Activated naive CD8-positive, alpha-beta T cell treated with anti-CD3 and anti-CD28 coated beads, Interleukin-2, amount 10 ng/mL, durations not matched to agents 7 days and 5 days (primary cell): ENCODE measurements around the gene CELF3. TPM values are rescaled to one million over a fixed set of nuclear protein-coding genes. Genes with fewer than 3 reads are reported as not detected.

Experiments used
- ATAC-seq: fragments of 150-1000 bp; cut with Tn5 transposase; one replicate; pipeline ENCODE4 v1.10.0; 2021; ENCODE audit warnings: low read depth, moderate library complexity
- POLR2A ChIA-PET: fragments of 350-600 bp; sonication (Branson Sonifier 250); formaldehyde crosslinking; loops from one replicate; lab custom pipeline; 2021; ENCODE audit warnings: antibody characterized with exemption; lab: Charles Lee
- DNase-seq: peaks from one replicate; pipeline ENCODE4 v3.0.0; 2021
- H3K27ac Mint-ChIP-seq: one replicate; pipeline ENCODE4 v1.8.0; 2022; ENCODE audit warnings: mild to moderate bottlenecking, mixed read lengths
- H3K27me3 Mint-ChIP-seq: one replicate; pipeline ENCODE4 v1.8.0; 2022; ENCODE audit warnings: mild to moderate bottlenecking, moderate library complexity, mixed read lengths
- H3K36me3 Mint-ChIP-seq: one replicate; pipeline ENCODE4 v1.8.0; 2021; ENCODE audit warnings: mild to moderate bottlenecking, mixed read lengths
- H3K4me1 Mint-ChIP-seq: one replicate; pipeline ENCODE4 v1.8.0; 2021; ENCODE audit warnings: mixed read lengths
- H3K4me3 Mint-ChIP-seq: one replicate; pipeline ENCODE4 v1.8.0; 2022; ENCODE audit warnings: mild to moderate bottlenecking, moderate library complexity, mixed read lengths
- H3K9me3 Mint-ChIP-seq: one replicate; pipeline ENCODE4 v1.8.0; 2021; ENCODE audit warnings: mixed read lengths
- total RNA-seq, 2 experiments: library from RNA; stranded (reverse); gene quantifications; one replicate each; pipeline ENCODE4 v1.2.3, GENCODE V29; 2021

The CELF3 gene
- total RNA-seq, 2 experiments from 2014 or later = not detected

DNA sequence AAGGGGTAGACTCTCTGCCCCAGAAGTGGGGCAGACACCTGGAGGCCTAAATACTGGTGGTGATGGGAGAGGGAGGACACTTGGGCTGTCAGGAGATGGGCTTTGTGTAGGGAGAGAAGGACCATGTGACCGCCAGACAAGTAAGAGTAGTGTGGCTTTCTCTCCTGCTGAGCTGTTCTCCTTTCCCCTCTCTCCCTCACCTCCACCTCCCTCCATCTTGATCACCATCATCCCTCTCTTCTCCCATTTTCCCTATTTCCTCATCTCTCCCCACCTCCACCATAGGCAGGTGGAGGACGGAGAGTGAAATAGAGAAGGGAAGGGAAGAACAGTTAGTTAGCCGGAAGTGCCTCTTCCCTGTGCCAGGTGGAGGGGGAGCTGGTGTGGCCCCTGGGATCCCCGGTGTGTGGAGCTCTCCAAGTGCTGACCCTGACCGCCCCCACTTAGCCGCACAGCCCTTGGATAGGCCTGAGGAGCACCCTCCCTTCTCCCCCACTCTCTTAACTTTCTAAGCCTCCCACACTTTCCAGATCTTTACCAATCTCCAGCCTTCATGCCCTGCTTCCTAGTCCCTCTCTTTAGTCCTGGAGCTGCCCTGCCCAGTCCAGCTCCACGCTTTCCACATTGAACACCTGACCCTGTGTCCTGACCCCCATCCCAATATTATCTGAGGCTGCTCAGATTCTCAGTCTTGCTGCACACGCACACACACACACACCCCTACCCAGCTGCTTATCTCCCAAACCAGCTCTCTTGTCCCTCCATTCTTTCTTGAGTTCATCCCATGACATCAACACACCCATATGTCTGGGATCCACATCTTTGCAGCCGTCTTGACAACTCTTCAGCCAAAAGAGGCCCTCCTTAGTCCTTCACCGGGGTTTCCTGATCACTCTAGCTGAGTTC lies 1.5 kb downstream of the CELF3 start:
- H3K4me1 Mint-ChIP-seq = peaks cover 5% of the 10 kb centered on the region
- no peak for ATAC-seq
- no peak for DNase-seq
- no peak overlapping the region for H3K4me3 Mint-ChIP-seq
- POLR2A ChIA-PET = no interaction called here
- H3K36me3 Mint-ChIP-seq = peaks cover 3% of the 10 kb centered on the region
- H3K9me3 Mint-ChIP-seq = no peaks in the 10 kb centered on the region
- H3K27ac Mint-ChIP-seq = peak overlapping the region; percentile 7
- H3K27me3 Mint-ChIP-seq = peaks cover 53% of the 10 kb centered on the region

DNA sequence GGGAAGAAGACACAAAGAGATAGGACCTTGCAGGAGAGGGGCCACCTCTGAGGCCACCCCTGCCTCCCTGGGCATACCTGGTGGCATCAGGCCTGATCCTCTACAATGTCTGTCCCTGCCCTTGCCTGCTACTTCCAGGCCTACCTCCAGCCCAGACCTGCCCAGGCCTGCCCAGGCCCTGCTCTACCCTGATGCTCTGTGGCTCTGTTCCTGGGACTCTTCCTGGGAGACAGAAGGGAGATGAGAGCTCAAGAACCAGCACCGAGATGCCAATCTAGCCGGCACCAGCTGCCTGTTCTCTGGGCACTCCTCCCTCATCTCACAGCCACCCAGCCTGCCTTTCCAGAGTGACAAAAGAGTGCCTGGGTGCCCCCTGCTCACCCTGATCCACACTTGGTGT lies 2.7 kb downstream of the CELF3 start:
- no peak overlapping the region for H3K27ac Mint-ChIP-seq
- H3K27me3 Mint-ChIP-seq = peaks cover 42% of the 10 kb centered on the region
- POLR2A ChIA-PET = no interaction called here
- H3K9me3 Mint-ChIP-seq = no peaks in the 10 kb centered on the region
- no peak overlapping the region for H3K4me3 Mint-ChIP-seq
- peaks cover 5% of the 10 kb centered on the region for H3K4me1 Mint-ChIP-seq
- ATAC-seq (no peak), DNase-seq (no peak)
- peaks cover 3% of the 10 kb centered on the region for H3K36me3 Mint-ChIP-seq

DNA sequence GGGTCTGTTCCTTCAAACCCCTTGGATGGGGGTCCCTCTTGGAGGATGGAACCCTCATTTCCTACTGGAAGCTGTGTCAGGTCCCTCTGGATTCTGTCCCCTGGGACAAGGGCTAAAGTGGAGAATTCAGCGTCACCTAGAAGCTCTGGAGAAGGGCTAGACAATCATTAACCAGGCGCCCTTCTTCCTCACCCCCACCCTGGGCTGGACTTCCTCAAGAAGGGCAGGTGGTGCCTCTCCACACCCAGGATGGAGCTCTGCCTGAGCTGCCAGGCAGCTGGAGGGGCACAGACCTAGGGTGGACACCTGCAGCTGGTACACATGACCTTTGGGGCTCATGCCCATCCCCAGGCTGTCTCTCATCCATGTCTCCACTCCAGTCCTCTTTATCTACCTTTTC lies 3.6 kb downstream of the CELF3 start:
- H3K9me3 Mint-ChIP-seq = no peaks in the 10 kb centered on the region
- H3K27ac Mint-ChIP-seq = no peak overlapping the region
- H3K4me1 Mint-ChIP-seq = peaks cover 5% of the 10 kb centered on the region
- DNase-seq (no peak), ATAC-seq (no peak)
- H3K4me3 Mint-ChIP-seq = no peak overlapping the region
- POLR2A ChIA-PET = no interaction called here
- H3K36me3 Mint-ChIP-seq = peaks cover 3% of the 10 kb centered on the region
- peaks cover 35% of the 10 kb centered on the region for H3K27me3 Mint-ChIP-seq

DNA sequence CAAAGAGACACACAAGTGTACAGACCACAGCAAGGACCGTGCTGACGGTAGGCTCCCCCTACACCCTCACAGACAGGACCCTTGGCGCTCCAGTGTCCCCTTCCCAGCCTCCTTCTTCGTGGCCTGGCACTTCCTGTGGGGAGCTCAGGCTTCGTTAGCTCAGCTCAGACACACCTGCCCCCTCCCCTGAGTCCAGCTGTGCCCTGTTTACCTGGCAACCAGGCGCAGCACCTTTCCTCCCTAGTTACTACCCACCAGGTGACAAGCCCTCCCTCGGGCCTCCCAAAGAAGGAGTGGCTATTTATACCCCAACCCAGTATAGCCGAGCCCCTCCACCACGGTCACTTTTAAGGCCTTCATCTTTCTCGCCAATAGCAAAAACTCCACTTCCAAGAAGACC lies 4.7 kb downstream of the CELF3 start:
- H3K27me3 Mint-ChIP-seq = peaks cover 25% of the 10 kb centered on the region
- POLR2A ChIA-PET = interaction anchor here (0.6 kb wide), 1 partner anchor 407 kb away, joined by 3 read pairs; no protein-coding TSS in a partner anchor
- DNase-seq (no peak), ATAC-seq (no peak)
- no peak overlapping the region for H3K4me3 Mint-ChIP-seq
- no peaks in the 10 kb centered on the region for H3K9me3 Mint-ChIP-seq
- H3K36me3 Mint-ChIP-seq = peaks cover under 1% of the 10 kb centered on the region
- H3K27ac Mint-ChIP-seq = no peak overlapping the region
- peaks cover 2% of the 10 kb centered on the region for H3K4me1 Mint-ChIP-seq

DNA sequence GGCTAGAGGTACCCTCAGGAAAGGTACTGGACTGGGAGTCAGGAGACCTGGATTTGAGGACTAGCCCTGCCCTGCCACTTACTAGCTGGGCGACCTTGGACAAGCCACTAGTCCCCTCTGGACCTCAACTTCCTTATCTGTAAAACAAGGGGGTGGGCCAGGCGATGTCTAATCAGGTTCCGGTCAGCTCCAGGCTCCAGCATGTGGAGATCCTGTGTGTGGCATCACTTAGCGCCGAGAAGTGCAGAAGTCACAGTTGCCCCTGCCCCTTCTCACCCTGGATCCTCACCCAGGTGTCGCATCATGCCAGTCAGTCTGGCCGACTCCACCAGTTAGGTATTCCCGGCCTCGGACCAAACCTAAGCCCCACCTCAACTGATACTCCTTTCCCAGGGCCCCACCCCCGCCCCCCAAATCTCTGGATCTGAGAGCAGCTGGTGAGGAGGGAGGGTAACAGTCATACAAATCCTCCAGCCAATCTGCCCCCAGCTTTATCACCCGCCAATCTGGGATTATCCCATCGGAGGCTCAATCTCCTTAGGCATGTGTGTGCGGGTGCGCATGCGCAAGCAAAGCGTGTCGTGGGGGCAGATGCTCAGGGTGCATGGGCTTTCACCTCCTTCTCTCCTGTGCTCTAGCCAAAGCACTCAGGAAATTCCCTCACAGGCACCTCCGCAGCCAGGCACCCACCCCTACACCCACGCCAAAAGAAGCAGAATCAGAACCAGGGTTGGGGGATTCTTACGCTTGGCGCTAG lies 5.4 kb downstream of the CELF3 start:
- peaks cover 20% of the 10 kb centered on the region for H3K27me3 Mint-ChIP-seq
- POLR2A ChIA-PET = interaction anchor here (0.5 kb wide), 1 partner anchor 24 kb away, joined by 3 read pairs; no protein-coding TSS in a partner anchor
- H3K4me1 Mint-ChIP-seq = peaks cover 3% of the 10 kb centered on the region
- no peak for ATAC-seq
- no peak for DNase-seq
- no peaks in the 10 kb centered on the region for H3K9me3 Mint-ChIP-seq
- no peaks in the 10 kb centered on the region for H3K36me3 Mint-ChIP-seq
- H3K4me3 Mint-ChIP-seq = no peak overlapping the region
- H3K27ac Mint-ChIP-seq = no peak overlapping the region

DNA sequence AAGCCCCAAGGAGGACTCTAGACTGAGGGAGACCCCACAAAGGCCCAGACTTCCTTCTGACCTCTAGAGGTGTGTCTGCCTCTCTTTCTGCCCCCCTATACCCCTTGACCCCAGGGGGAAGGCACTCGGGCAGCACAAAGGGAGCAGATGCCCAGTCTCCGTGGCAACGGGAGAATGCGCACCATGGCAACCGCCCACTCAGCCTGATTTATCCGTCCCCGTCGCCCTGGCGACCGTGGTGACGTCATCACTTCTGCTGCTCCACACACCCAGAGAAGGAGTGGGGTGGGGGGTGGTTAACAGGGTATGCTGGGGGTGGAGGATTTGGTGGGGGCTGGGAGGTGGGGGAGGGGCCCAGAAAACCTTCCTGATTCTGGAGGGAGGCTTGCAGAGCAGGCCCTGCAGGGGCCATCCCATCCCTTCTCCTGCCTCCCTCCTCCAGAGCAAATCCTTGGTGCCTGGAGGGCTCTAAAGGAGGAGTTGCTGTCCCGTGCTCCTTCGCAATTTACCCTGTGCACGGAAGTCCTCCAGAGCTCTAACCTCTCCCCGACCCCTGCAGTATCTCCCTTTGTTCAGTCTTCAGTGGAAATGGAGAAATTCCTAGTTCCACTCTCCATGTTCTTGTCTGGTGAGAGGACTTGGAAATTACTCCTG lies 6.3 kb downstream of the CELF3 start:
- no peak overlapping the region for H3K27ac Mint-ChIP-seq
- POLR2A ChIA-PET = interaction anchor here (0.5 kb wide), 1 partner anchor 25 kb away, joined by 3 read pairs; no protein-coding TSS in a partner anchor
- ATAC-seq (no peak), DNase-seq (no peak)
- peaks cover 3% of the 10 kb centered on the region for H3K4me1 Mint-ChIP-seq
- H3K27me3 Mint-ChIP-seq = peaks cover 14% of the 10 kb centered on the region
- no peaks in the 10 kb centered on the region for H3K9me3 Mint-ChIP-seq
- H3K36me3 Mint-ChIP-seq = no peaks in the 10 kb centered on the region
- no peak overlapping the region for H3K4me3 Mint-ChIP-seq

DNA sequence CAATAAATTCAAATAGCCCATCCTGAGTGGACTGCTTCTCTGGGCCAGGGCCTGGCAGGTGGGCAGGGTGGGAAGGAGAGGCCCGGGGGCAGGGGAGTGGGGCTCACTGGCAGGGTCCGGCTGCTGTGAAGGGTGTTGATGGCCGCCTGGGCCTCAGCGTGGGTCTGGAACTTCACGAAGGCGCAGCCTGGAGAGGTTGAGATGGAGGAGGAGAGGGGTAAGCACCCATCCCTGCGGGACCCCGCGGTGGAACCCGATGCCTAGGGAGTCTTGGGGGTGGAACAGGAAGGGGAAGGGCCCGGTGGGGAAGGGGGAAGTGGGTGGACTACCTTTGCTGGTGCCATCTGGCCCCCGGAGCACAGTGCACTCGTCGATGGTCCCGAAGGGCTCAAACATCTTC lies 7.7 kb downstream of the CELF3 start:
- DNase-seq = no peak
- Mint-ChIP-seq H3K4me1 (peaks cover 3% of the 10 kb centered on the region), H3K4me3 (no peak overlapping the region), H3K9me3 (no peaks in the 10 kb centered on the region), H3K27ac (no peak overlapping the region), H3K27me3 (peaks cover 7% of the 10 kb centered on the region), H3K36me3 (no peaks in the 10 kb centered on the region)
- ATAC-seq = no peak
- POLR2A ChIA-PET = no interaction called here

DNA sequence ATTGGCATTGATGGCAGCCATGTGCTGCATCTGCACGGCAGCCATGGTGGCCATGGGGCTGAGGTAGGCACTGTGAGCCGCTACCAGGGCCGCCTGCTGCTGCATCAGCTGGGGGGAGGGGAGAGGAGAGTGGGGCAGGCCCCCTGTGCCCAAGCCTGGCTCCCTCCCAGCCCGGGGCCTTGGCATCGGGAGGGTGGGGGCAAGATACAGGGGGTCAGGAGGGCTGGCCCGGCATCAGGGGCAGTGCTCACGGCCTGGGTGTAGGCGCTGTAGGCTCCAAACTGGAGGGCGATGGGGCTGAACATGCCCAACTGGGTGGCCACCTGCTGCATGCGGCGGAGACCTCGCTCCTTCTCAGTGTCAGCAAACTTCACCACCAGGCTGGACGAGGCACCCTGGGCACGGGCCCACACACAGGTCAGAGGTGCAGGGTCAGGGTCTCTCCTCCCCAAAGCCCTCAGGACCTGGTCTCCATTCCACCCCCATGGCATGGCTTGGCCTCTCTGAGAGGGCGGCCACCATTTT lies 9.0 kb downstream of the CELF3 start:
- no peak for ATAC-seq
- H3K4me3 Mint-ChIP-seq = no peak overlapping the region
- POLR2A ChIA-PET = no interaction called here

DNA sequence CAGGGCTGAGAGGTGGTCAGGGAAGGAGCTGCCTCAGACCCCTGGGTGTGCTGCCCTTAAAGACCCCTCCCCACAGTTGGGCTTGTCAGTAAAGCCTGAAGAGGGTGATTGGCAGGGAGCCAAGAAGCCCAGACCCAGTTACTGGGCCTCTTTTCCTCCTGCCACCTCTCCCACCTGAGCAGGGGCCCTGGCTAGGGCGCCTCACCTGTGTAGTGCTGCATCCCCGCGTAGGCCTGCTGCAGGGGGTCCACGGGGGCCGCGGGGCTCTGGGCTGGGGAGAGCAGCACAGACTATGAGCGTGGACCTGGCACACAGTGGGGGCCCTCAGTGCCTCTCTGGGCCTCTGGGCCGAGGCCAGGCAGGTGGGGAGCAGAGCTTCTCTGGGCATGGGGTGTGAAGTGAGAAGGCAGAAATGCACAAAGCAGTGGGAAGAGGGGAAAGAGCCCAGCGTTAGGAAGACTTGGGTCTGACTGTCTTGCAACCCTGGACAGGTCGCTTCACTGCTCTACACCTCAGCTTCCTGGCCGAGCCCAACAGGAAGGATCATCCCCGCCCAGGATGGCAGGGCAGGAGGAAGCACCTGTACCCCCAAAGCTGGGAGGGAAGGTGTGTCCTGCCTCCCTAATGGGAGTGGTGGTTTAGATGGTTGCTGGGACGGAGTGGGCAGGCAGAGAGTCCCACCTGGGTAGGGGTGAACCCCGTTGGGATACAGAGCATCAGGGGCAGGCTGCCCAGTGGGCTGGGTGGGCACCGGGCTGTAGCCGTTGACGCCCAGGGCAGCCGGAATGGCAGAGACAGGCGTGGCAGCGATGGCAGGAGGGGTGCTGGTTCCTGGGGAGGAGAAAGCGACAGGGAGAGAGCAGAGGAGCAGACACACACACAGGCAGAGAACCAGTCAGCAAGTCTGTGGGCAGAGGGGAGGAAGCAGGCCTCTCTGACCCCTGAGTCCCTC lies 9.9 kb downstream of the CELF3 start:
- H3K4me1 Mint-ChIP-seq = peaks cover 7% of the 10 kb centered on the region
- POLR2A ChIA-PET = interaction anchor here (0.6 kb wide), 1 partner anchor 26 kb away, joined by 3 read pairs; no protein-coding TSS in a partner anchor

More for the DNA sequence above, 9.0 kb downstream of the CELF3 start:
- no peaks in the 10 kb centered on the region for H3K9me3 Mint-ChIP-seq
- no peak for DNase-seq
- peaks cover 4% of the 10 kb centered on the region for H3K27me3 Mint-ChIP-seq
- no peaks in the 10 kb centered on the region for H3K36me3 Mint-ChIP-seq
- H3K27ac Mint-ChIP-seq = no peak overlapping the region
- H3K4me1 Mint-ChIP-seq = peaks cover 7% of the 10 kb centered on the region

DNA sequence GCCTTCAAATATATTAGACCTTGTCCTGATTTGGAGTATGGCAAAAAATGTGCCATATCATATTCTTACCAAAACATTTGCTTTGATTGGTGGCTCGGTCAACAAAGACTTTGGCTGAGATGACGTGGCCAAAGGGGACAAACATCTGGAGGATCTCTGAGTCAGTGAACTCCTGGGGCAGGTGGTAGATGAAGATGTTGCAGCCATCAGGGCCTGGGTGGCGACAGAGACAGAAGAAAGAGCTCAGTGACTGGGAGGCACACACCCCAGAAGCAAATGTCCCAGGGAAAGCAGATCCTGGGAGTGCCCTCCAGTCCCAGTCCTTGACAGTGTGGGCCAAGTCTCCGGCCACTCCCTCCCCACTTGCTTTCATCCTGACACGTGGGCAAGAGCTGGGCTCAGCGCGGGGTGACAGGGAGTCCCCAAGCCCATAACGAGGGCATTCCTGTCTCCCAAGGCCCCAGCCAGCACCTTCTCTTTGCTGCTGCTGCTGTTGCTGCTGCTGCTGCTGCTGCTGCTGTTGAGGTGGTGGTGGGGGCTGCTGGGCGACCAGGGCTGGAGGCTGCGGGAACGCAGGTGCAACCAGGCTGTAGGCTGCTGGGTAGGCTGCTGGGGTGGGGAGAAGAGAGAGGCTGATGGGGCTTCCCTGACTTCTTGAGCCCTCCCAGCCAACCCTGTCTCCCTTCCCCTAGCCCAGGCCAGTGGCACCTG lies 10.7 kb downstream of the CELF3 start:
- Mint-ChIP-seq H3K27me3 (peaks cover 4% of the 10 kb centered on the region), H3K4me1 (peaks cover 7% of the 10 kb centered on the region), H3K27ac (no peak overlapping the region), H3K36me3 (peaks cover 2% of the 10 kb centered on the region), H3K9me3 (no peaks in the 10 kb centered on the region), H3K4me3 (no peak overlapping the region)
- ATAC-seq = no peak
- POLR2A ChIA-PET = no interaction called here
- no peak for DNase-seq

More for the DNA sequence above, 9.9 kb downstream of the CELF3 start:
- H3K4me3 Mint-ChIP-seq = no peak overlapping the region
- H3K36me3 Mint-ChIP-seq = no peaks in the 10 kb centered on the region
- H3K9me3 Mint-ChIP-seq = no peaks in the 10 kb centered on the region
- no peak for ATAC-seq
- H3K27me3 Mint-ChIP-seq = peaks cover 4% of the 10 kb centered on the region
- H3K27ac Mint-ChIP-seq = peak overlapping the region; percentile 38
- DNase-seq = no peak

DNA sequence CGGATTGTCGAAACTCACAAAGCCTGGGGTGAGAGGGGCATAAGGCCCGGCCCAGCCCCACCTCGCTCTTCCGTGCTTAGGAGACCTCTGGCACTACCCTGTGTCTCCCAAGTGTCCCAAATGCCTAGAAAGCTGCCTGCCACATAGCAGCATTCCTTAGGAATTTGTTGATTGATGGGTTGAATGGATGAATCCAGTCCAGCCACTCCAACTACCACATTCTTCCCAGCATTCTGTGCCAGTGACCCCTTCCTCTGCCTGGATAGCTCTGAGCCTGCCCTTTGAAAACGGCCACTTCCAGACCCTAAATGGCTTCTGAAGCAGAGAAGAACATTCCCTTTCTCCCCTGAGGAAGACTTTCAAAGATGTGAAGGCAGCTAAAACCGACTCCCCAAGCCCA lies 11.5 kb downstream of the CELF3 start:
- Mint-ChIP-seq H3K27ac (no peak overlapping the region), H3K4me3 (no peak overlapping the region), H3K9me3 (no peaks in the 10 kb centered on the region), H3K4me1 (peaks cover 7% of the 10 kb centered on the region), H3K36me3 (peaks cover 4% of the 10 kb centered on the region), H3K27me3 (peaks cover 4% of the 10 kb centered on the region)
- DNase-seq (no peak), ATAC-seq (no peak)
- POLR2A ChIA-PET = no interaction called here

DNA sequence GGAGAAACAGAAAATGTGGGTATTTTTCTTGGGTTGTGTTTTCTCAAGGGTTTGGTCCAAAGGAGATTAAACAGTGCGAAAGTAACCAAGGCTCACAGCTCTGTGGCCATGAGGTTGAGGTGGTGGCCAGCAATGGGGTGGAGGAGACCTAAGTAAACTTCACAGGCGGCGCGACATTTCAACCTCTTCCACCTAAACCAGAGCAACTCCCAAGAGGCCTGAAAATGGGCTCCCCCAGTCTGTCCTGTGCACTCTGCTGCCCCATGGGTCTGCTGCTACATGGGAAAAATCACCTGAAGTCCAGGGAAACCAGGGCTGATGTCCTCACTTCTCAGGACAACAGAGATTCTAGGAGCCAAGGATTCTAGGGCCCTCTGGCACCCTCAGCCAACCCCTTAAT lies 12.4 kb downstream of the CELF3 start:
- Mint-ChIP-seq H3K4me3 (no peak overlapping the region), H3K4me1 (peaks cover 7% of the 10 kb centered on the region), H3K27ac (no peak overlapping the region), H3K27me3 (peaks cover 4% of the 10 kb centered on the region), H3K9me3 (no peaks in the 10 kb centered on the region), H3K36me3 (peaks cover 4% of the 10 kb centered on the region)
- POLR2A ChIA-PET = no interaction called here
- ATAC-seq (no peak), DNase-seq (no peak)
